Parathyroid adenoma (tissue), 2 donors: Measurements from ENCODE around the gene ZC2HC1C.

Source experiments
- H2AFZ ChIP-seq: fragments of 300-600 bp; sonication (generic); one replicate; pipeline ENCODE4 v1.7.0; 2017; ENCODE audit warnings: antibody characterized with exemption, mild to moderate bottlenecking
- H3K27ac ChIP-seq: fragments of 300-600 bp; sonication (generic); one replicate; pipeline ENCODE4 v1.7.0; 2017
- H3K27me3 ChIP-seq: fragments of 300-600 bp; sonication (generic); one replicate; pipeline ENCODE4 v1.7.0; 2017; ENCODE audit warnings: low read length; ENCODE audit not compliant: control insufficient read depth, insufficient read depth
- H3K36me3 ChIP-seq: fragments of 300-600 bp; sonication (generic); one replicate; pipeline ENCODE4 v1.7.0; 2017; ENCODE audit warnings: low read length; ENCODE audit not compliant: control insufficient read depth, insufficient read depth
- H3K4me1 ChIP-seq: fragments of 300-600 bp; sonication (generic); one replicate; pipeline ENCODE4 v1.7.0; 2017; ENCODE audit warnings: control low read depth
- H3K4me2 ChIP-seq: fragments of 300-600 bp; sonication (generic); one replicate; pipeline ENCODE4 v1.7.0; 2017; ENCODE audit warnings: low read length
- H3K4me3 ChIP-seq: fragments of 300-600 bp; sonication (generic); one replicate; pipeline ENCODE4 v1.7.0; 2017; ENCODE audit warnings: low read depth, low read length
- H3K79me2 ChIP-seq: fragments of 300-600 bp; sonication (generic); one replicate; pipeline ENCODE4 v1.7.0; 2017; ENCODE audit warnings: control low read depth
- H3K9ac ChIP-seq: fragments of 300-600 bp; sonication (generic); one replicate; pipeline ENCODE4 v1.7.0; 2017; ENCODE audit warnings: mild to moderate bottlenecking
- H3K9me3 ChIP-seq: fragments of 300-600 bp; sonication (generic); one replicate; pipeline ENCODE4 v1.7.0; 2017; ENCODE audit warnings: low read length; ENCODE audit not compliant: control insufficient read depth
- CTCF ChIP-seq: fragments of 300-600 bp; sonication (generic); IDR thresholded peaks from one replicate; pipeline ENCODE4 v1.7.0; 2017; ENCODE audit warnings: antibody characterized with exemption, mild to moderate bottlenecking
- donor health status: primary hyperparathyroidism.

ZC2HC1C gene

GRCh38 chr14:75068294-75069120 is 934 bp upstream of the ZC2HC1C start:
- peaks cover 16% of the 10 kb centered on the region for H3K4me1 ChIP-seq
- no peaks in the 10 kb centered on the region for H3K9me3 ChIP-seq
- no peak for TF ChIP-seq CTCF
- peak overlapping the region; percentile 84 for H3K9ac ChIP-seq
- H3K4me3 ChIP-seq: peak overlapping the region; percentile 77
- H3K27me3 ChIP-seq: no peaks in the 10 kb centered on the region
- peak overlapping the region; percentile 97 for H3K27ac ChIP-seq
- peak overlapping the region; percentile 75 for H3K4me2 ChIP-seq
- peak overlapping the region; percentile 76 for H2AFZ ChIP-seq
- peaks cover 7% of the 10 kb centered on the region for H3K79me2 ChIP-seq
- no peaks in the 10 kb centered on the region for H3K36me3 ChIP-seq

DNA sequence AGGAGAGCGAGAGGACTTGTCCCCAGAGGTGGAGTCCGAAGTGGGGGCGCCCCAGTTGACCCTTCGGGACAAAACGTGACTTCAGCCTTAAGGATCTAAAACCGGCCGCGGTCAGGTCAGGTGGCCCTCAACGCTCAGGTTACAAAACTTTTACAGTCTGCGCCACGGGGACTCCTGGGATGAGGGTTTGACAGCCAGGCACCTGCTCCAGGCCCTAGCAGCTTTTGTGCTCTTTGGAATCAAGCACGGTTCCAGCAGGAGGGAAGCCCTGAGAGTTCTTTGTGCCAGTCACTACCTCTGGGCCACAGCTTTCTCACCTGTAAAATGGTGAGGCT is 337 bp downstream of the ZC2HC1C start:
- Histone ChIP-seq H3K36me3 (no peaks in the 10 kb centered on the region), H3K4me2 (peak overlapping the region; percentile 75), H3K4me3 (peak overlapping the region; percentile 77), H3K27me3 (no peaks in the 10 kb centered on the region), H3K27ac (peak overlapping the region; percentile 97), H3K9me3 (no peaks in the 10 kb centered on the region), H2AFZ (peak overlapping the region; percentile 76), H3K9ac (peak overlapping the region; percentile 84), H3K79me2 (peaks cover 6% of the 10 kb centered on the region), H3K4me1 (peaks cover 16% of the 10 kb centered on the region)
- TF ChIP-seq CTCF: no peak

- H3K27ac ChIP-seq: peak overlapping the region; percentile 97
- peak overlapping the region; percentile 75 for H3K4me2 ChIP-seq
- H3K9ac ChIP-seq: peak overlapping the region; percentile 84
- no peaks in the 10 kb centered on the region for H3K9me3 ChIP-seq
- H3K4me1 ChIP-seq: peaks cover 16% of the 10 kb centered on the region
- H2AFZ ChIP-seq: peak overlapping the region; percentile 76
- peak overlapping the region; percentile 77 for H3K4me3 ChIP-seq
- no peak for TF ChIP-seq CTCF
- H3K27me3 ChIP-seq: no peaks in the 10 kb centered on the region
- no peaks in the 10 kb centered on the region for H3K36me3 ChIP-seq
- peaks cover 2% of the 10 kb centered on the region for H3K79me2 ChIP-seq
These were observed 942 bp downstream of the ZC2HC1C start for GRCh38 chr14:75070383-75070782.

GRCh38 chr14:75077794-75078193 is 8.4 kb downstream of the ZC2HC1C start:
- H3K4me3 ChIP-seq: no peak overlapping the region
- H3K4me1 ChIP-seq: no peaks in the 10 kb centered on the region
- no peaks in the 10 kb centered on the region for H3K27me3 ChIP-seq
- H2AFZ ChIP-seq: no peak overlapping the region
- no peak overlapping the region for H3K4me2 ChIP-seq
- no peaks in the 10 kb centered on the region for H3K36me3 ChIP-seq
- H3K9me3 ChIP-seq: no peaks in the 10 kb centered on the region
- H3K79me2 ChIP-seq: no peaks in the 10 kb centered on the region
- H3K9ac ChIP-seq: no peak overlapping the region
- TF ChIP-seq CTCF: no peak
- no peak overlapping the region for H3K27ac ChIP-seq

GRCh38 chr14:75079521-75079920 is 10.1 kb downstream of the ZC2HC1C start:
- TF ChIP-seq CTCF: no peak
- H3K4me3 ChIP-seq: no peak overlapping the region
- no peaks in the 10 kb centered on the region for H3K79me2 ChIP-seq
- no peaks in the 10 kb centered on the region for H3K27me3 ChIP-seq
- no peak overlapping the region for H3K9ac ChIP-seq
- no peak overlapping the region for H3K27ac ChIP-seq
- no peak overlapping the region for H2AFZ ChIP-seq
- no peak overlapping the region for H3K4me2 ChIP-seq
- no peaks in the 10 kb centered on the region for H3K36me3 ChIP-seq
- no peaks in the 10 kb centered on the region for H3K4me1 ChIP-seq
- no peaks in the 10 kb centered on the region for H3K9me3 ChIP-seq
